HG03097 (cell line): ENCODE measurements around the gene NR2F1-AS1.
A peak's percentile ranks its signal among the peaks of the same experiment; 100 is the strongest.

Source experiments
- ATAC-seq: cut with Tn5 transposase; IDR thresholded peaks from one replicate; pipeline ENCODE4 v1.9.1; 2021; ENCODE audit not compliant: unreplicated experiment, low FRiP score

NR2F1-AS1 gene

DNA sequence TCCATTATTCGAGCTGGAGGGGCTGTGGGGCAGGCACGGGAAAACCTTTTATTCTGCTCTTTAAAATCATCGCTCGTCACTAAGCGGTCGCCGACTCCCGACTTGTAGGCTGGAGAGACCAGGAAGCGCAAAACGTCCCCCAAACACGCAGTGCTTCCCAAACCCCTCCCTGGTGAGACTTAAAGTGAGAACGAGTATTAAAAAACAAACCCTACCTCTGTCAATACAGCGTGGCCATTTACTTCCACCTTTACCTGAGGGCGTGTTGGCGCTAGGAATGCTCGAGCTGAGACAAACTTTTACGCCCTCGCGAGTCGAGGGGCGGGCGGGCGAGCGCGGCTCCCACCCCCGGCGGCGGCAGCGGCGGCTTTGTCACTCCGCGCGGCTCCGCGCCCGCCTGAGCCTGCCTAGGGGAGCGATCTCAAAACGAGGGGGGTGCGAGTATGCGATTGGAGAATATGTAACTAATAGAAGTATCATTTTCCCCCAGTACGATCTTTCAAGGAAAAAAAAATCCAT lies at the start of gene NR2F1-AS1:
NR2F1-AS1 (minus strand) TSS at position 293 of the 519 bp plus-strand sequence.
- no peak for ATAC-seq

DNA sequence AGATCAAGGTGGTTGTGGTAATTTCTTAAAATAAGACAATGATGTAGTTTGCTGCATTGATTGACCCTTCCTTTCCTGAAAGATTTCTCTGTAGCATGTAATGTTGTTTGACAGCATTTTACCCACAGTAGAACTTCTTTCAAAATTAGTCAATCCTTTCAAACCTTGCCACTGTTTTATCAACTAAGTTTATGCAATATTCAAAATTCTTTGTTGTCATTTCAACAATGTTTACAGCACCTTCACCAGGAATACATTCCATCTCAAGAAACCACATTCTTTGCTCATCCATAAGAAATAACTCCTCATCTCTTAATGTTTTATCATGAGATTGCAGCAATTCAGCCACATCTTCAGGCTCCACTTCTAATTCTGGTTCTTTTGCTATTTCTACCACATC lies 45.8 kb upstream of the NR2F1-AS1 start:
- no peak for ATAC-seq

DNA sequence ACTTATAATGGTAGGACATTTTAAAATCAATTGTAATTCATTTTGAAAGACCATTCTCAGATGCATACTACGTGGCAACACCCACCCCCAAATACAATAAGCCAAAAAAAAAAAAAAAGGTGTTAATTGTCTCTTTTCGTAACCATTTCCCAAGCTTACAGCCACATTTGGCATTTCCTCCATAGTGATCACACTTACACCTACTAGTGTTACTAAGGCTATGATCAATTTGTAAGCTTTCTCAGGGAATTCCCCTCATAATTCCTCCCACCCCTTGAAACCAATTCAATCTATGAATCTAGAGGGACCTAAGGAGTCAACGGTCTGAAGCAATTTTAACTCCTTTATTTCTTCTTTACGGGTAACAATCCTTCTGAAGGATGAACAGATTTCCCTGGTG lies 42.1 kb upstream of the NR2F1-AS1 start:
- ATAC-seq = no peak

DNA sequence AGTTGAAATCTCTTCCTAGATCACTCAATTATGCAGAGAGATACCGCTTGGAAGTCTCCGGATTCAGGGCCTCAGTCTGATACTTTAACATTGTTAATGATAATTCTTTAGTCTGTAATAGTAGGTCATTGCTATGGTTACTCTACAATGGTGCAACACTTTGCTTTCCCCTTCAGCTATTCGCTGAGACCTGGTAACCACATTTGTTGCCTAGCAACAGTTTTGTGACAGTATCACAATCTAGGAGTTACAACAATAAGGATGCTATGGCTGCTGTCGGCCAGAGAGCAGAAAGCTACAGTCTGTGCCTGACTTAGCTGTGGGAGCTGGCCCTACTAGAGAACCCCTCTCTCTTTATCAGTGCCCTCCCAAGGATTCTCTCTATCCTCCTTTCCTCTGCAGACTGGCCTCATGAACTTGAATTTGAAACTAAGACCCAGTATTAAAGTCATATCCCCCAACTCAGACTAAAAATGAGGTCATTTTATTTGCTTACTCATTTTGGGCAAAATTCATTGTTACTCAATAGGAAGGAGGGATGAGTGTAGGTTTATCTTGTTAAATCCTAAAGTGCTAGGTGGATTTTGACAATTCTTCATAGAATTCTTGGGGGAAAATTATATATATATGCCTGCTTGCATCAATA lies 41.3 kb upstream of the NR2F1-AS1 start:
- no peak for ATAC-seq

DNA sequence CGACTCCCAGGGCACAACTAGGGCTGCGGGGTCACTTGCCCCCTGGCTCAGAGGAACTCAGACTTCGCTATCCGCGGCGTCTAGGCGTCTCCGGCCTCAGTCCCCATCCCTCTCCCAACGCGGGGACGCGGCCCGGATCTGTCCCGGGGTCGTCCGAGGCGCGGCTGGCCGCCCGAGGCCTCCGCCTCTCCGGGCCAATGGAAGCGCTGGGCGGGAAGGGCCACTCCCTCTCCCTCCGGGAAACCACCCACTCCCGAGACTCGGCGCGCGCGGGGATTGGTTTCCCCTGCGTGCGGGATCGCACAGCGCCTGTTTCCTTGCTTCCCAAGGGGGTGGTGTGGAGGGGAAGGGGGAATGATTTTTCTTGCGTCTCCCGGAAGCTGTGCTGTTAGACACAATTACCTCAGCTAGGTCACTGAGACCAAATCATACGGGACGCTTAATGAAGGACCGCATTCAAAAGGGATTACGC lies 40.3 kb upstream of the NR2F1-AS1 start:
- peak; percentile 11 for ATAC-seq

DNA sequence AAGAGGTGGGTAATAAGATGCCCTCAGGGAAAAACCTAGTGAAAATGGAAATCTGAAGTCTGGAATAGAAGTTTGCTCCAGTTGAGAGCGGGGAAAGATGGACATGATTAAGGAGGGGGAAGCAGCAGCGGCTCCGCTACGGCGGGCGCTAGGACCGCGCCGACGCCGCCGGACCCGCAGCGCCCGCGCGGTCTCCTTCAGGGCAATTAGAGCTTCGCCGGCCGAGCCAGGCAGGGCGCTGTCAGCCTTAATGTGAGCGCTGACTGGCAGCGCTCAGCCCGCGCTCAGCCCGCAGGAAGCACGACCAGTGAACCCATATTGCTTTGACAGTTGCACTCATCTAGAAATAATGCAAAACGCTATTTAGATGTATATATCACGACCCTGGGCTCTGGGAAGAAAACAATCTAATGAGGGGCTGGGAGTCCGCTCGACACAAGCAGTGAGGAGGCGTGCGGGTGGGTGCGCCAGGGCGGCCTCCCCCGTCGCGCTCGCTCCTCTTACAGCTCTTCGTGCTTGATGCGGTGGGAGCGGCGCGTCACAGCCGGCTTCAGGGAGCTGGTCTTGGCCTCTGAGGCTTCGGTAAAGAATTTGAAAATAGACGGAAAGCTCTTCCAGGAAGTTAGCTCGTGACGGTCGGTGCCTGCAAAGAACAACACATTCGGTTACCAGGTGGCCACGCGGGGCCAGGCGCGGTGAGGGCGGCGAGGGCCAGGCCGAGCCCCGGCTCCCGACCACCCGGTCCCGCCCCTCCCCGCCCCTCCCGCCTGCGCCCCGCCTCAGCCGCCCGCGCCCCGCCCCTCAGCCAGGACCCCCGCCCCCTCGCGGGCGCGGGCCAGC lies 39.7 kb upstream of the NR2F1-AS1 start:
- ATAC-seq = peak; percentile 97

DNA sequence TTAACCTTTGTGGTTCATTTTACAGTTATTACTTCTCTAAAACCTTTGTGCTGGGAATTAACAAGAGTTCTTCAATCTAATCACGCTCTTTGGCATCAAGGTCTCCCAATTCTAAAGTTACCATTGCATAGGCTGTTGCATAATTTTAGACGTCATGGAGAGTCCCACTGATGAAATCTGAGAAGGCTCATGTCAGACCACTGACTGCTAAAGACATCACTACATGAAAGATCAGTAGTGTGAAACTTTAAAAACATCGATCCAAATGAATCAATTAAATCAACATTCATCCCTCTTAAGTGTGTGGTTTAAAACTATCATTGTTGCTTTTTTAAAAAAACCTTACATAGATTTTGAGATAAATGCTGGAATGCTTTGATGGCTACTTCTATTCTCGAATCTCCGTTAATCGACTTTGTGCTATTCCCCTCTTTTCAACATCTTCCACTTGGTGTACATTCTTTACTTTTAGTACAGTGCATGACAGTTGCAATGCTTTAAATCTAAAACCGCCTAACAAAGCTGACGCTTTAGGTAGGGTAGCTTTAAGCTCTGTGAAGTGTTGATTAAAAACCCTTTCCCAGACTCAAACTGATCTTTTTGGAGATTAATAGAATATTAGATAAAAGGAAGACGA lies 35.6 kb upstream of the NR2F1-AS1 start:
- no peak for ATAC-seq

DNA sequence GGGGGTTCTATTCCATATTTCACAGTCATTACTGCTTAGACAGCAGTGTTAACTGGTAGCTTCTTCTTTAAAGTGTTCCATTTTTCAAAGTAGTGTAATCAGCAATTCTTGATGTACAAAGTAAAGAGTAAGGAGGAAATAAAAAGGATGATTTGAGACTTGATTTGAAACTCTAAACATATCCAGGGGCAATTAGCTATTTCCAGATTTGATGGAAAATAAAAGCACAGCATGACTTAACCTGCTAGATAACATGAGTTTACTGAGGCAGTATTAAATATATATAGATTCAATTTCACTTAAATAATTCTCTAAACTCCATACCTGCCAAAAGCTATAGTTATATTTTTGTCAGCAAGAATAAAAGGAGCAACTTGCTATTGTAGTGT lies 31.8 kb upstream of the NR2F1-AS1 start:
- ATAC-seq = no peak

DNA sequence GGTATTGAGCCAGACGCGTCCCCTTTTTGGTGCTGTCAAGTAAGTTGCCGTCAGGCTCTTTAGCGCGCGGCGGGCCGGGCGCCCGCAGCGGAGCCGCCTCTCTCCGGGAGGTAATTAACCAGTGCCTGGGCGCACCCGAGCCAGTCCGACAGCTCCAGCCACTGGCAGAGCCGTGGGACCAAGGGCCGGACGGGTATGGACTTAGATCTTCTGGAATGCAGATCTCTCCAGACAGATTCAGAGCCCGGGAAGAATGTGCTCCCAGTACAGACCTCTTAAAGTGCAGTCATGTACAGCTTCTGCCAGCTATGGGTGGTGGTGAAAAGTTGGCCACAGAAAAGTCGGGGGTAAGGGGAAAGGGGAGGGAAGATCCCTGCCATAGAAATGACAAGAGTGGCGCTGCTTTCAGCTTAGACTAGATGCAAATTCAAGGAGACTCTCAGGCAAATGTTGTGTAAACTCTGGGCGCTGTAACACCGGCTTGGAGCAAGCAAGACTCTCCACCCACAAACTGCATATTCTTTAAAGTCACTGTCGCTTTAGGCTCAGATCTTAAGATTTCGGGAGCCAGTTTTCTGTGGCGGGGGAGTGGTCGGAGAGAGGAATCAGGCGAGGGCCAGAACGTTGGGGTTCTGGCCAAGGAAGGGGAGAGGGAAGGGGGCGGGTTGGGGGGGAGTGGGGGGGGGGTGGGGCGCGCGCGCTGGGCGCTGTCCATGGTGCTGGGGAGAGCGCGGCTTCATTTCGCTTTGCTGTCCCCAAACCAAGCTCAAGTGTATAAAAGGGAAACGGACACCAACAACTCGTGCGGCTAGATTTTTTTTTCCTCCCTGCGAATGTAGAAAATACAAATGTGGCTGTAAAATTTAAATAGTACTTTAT lies 31.2 kb upstream of the NR2F1-AS1 start:
- no peak for ATAC-seq

DNA sequence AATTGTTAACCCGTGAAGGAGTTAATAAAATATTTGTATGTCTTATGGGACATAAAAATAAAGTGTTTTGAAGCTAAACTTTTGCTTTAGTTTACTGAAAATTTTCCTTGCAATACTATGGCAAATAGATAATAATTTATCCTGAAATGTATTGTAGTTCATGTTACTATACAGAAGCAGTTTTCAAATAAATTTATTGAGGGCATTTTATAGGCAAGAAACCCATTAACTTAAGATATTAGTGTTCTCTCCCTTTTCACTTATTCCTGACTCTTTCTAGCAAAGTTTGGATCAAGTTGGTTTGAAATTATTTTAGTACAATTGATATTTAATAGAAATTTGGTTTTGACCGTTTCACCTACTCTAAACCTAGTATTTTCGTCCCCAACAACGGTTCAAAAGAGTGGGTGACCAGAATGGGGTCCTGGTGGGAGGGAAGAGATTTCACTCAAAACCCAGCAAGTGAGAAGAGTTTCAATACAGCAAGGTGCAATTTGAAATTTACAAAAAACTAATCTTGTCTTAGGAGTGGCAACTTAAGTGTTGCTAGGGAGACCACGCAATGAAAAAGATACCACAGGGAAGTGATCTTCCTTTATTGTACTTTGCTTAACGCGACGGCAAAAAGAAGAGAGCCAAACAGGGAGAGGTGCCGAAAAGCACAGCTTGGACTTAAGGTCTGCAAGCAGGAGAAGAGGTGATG lies 30.4 kb upstream of the NR2F1-AS1 start:
- ATAC-seq = no peak

DNA sequence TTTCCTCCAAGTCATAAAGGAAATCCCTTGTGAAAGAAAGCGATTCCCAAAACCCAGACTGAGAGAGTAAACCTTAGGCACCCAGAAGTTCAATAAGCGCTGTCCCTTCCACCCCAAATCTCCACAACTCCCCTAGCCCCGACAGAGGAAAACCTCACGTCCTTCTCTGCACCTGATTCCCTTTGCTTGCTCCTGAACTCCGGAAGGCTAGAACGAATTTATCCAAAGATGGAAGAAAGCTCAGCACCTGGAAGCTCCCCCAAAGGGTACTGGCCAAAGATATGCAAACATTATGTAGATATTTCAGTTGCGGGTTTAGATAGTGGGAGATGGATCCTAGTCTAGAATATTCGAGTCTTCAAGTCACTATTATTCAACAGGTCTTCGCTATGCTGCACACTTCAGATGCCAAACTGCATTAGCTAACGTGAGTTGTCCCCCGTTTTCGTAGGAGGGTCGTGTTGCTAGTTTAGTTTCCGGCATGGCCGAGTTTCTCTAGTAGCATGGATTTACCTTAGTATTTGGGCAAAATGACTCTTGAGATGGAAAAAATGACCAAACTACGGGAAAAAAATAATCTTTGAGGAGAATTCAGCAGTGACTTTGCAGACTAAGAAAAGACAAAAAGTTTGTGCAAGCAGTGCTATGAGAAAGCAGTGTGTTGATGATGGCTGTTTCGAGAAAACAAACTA lies 29.7 kb upstream of the NR2F1-AS1 start:
- ATAC-seq = no peak

DNA sequence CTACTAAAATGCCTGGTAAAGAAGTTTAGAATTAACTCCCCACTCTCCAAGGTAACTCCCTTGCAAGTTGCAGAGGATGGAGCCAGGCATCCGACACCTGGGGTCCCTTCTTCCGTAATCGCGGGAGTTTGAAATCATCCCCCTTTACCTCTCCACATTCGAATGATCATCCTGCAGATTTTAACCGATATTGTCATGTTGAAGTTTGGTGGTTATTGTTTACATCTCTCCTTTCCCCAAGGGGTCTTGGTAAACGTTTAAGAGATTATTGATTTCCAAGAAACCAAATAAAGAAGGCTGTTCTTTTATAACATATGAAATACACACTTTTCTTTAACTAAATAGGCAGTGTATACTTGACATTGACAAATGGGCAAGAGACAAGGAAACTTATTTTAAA lies 28.7 kb upstream of the NR2F1-AS1 start:
- no peak for ATAC-seq

DNA sequence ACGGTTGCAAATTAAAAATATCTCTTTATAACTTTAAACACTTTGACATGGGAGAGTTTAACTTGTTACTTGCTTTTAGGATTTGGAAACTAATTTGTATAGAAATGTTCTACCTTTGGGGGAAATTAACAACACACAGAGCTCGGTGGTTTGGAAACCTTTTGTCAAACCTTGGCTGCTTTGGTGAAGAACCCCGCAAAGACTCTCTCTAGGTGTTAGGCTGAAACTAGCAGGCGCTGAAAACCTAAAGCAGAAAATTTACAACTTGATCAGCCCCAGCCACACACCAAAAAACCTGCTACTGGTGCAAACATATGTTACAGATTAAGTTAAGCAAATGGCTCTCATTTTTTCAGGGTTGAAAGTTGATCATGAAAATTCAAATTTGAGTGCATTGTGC lies 27.8 kb upstream of the NR2F1-AS1 start:
- ATAC-seq = no peak

DNA sequence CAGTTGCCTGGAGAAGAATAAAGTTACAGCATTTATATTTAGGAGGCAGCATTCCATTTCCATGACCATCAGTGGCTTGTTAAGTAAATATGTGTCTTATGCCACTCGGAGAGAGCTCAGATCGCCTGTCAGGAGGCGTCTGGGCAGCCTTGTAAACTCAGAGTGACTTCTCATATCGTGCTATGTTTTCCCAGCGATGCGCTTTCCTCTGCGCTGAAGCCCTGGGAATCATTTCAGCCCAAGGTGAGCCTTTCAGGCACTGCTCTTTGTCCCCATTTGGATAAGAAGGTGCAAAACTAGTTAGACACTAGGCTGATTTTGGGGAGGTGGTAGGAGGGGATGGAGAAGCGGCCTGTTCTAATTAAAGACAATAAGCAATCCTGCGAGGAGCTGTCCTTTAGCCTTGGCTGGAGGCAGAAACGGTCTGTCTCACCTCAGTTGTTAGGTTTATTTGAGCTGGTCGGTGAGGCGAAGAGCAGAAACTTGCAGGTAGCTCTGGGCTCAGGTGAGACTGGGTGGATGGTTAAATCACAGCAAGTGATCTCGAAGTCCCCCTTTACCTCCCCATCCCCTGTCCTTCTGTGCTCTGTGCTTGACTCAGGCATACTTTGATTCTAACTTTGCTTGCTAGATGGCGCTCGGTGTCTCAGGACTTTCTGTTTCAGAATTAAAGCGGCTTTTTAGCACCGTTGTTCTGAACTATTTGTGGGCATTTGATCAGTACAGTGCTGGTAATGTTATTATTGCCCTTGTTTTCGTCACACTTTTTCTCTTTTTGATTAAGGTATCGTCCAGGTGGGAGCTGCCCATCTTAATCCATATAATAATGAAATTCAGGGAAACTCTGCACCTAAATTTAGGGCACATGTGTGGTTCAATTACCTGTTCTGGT lies 26.6 kb upstream of the NR2F1-AS1 start:
- ATAC-seq = peak; percentile 63

DNA sequence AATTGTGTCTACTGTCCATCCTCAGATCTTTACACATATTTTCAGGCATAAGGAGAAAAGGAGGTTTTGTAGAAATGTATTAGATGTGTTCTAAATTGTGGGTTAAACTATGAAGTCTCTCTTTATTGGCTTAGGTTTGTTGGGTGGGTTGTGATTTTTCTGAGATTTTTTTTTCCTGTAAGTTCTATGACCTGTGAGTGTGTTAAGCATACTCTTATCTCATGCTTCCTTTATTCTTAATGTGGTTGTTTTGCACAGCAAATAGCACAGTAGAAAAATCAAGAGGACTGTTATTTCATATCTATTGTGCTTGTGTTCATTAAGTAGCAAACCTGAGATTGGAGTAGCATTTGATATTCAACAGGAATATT lies 25.3 kb upstream of the NR2F1-AS1 start:
- ATAC-seq = no peak

DNA sequence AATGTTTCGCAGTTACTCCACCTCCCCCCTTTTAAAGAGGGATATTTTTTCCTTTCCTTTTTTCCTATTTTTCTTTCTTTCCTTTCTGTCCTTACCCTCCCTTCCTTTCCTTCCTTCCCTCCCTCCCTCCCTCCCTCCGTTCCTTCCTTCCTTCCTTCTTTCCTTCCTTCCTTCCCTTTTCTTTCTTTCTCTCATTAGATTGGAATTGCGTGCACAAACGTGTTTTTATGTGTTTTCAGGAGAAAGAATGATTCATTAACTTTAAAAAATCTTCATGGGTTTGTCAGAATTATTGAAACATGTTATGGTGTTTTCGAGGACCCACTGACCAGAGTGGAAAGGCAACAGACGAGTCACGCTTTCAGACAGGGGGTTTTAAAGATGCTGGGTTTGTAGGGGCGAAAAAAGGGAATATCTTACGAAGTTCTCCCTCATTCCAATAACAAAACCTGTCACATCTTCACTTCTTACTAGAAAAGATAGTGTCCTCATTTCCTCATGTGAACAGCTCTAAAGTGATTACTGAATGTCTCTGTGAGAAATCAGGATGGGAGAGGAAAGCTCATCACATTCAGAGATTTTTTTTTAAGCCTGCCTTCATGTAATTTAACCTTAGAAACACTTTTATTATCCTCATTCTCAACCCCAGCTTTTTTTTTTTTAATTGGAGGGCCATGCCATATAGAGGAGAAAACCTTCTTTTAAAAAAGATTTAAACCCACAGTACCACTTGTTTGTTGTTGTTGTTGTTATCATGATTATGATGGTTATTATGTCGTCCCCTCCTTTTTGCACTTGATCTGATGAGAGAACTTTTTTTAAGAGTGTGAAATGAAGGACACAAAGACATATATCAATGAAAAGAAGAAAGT lies 23.9 kb upstream of the NR2F1-AS1 start:
- no peak for ATAC-seq
